ENCODE measurements around the gene TBC1D22A. TPM values are rescaled to one million over a fixed set of nuclear protein-coding genes. Genes with fewer than 3 reads are reported as not detected.

Gene TBC1D22A
- polyA plus RNA-seq, 1 donor (not counting 4 experiments of a cell fraction or from before 2014, with no cell fraction given) = 20.9 TPM

GRCh38 chr22:47171441-47172221 lies 409.2 kb downstream of the TBC1D22A start:
- no peaks in the 10 kb centered on the region for H4K20me1 ChIP-seq (ENCODE audit: control insufficient read depth, extremely low read depth, insufficient read depth, low read length)
- H3K9me1 ChIP-seq (ENCODE audit: control insufficient read depth, extremely low read depth, insufficient read depth, low read length) = no peaks in the 10 kb centered on the region
- no peaks in the 10 kb centered on the region for H3K4me1 ChIP-seq (ENCODE audit: control insufficient read depth, extremely low read depth, insufficient read depth, low read length)
- no peaks in the 10 kb centered on the region for H3K79me2 ChIP-seq (ENCODE audit: control insufficient read depth, insufficient read depth, low read length)
- dilution Hi-C loops (cut with MboI; ENCODE audit: extremely low pct_ligation_motif_present, low sequenced_read_pairs) = no loop called here
- FAIRE-seq (no peak), DNase-seq (ENCODE audit: low read depth, low spot score) (no peak)
- TF ChIP-seq EZH2 (IDR thresholded peaks at IDR 0.05; ENCODE audit: low read length) (no peak), CTCF (optimal IDR thresholded peaks at IDR 0.05 in 1 of 3, IDR thresholded peaks at IDR 0.05 in 1 of 3, conservative IDR thresholded peaks at IDR 0.05 in 1 of 3; ENCODE audit: extremely low read depth in 1 of 3, insufficient read depth in 2 of 3, low read length in 3 of 3) (no peak)
- peaks cover 0 to 5% of the 10 kb centered on the region in 2 experiments for H3K36me3 ChIP-seq (ENCODE audit: control insufficient read depth in 2 of 2, extremely low read depth in 1 of 2, insufficient read depth in 2 of 2, low read length in 2 of 2)
- H3K9me3 ChIP-seq (ENCODE audit: control insufficient read depth, low read depth, low read length) = no peaks in the 10 kb centered on the region
- no peak overlapping the region for H3K4me3 ChIP-seq (ENCODE audit: control insufficient read depth in 2 of 3, extremely low read depth in 1 of 3, insufficient read depth in 2 of 3, low read depth in 1 of 3, low read length in 3 of 3)
- no peak overlapping the region for H3K4me2 ChIP-seq (ENCODE audit: control insufficient read depth, extremely low read depth, insufficient read depth, low read depth, low read length)
- no peak overlapping the region for H2AFZ ChIP-seq (ENCODE audit: control insufficient read depth, low read length)
- no peaks in the 10 kb centered on the region for H3K27me3 ChIP-seq (ENCODE audit: control insufficient read depth, extremely low read depth, insufficient read depth, low read length)
- no peak overlapping the region for H3K9ac ChIP-seq (ENCODE audit: control insufficient read depth, extremely low read depth, insufficient read depth, low read length)
- no peak overlapping the region for H3K27ac ChIP-seq (ENCODE audit: control insufficient read depth, insufficient read depth, low read length)

- Histone ChIP-seq H3K36me3 (ENCODE audit: control insufficient read depth in 2 of 2, extremely low read depth in 1 of 2, insufficient read depth in 2 of 2, low read length in 2 of 2) (peaks cover 0 to 5% of the 10 kb centered on the region in 2 experiments), H3K4me3 (ENCODE audit: control insufficient read depth in 2 of 3, extremely low read depth in 1 of 3, insufficient read depth in 2 of 3, low read depth in 1 of 3, low read length in 3 of 3) (no peak overlapping the region), H3K27me3 (ENCODE audit: control insufficient read depth, extremely low read depth, insufficient read depth, low read length) (no peaks in the 10 kb centered on the region), H3K27ac (ENCODE audit: control insufficient read depth, insufficient read depth, low read length) (no peak overlapping the region), H3K4me1 (ENCODE audit: control insufficient read depth, extremely low read depth, insufficient read depth, low read length) (no peaks in the 10 kb centered on the region), H3K9ac (ENCODE audit: control insufficient read depth, extremely low read depth, insufficient read depth, low read length) (no peak overlapping the region), H3K9me1 (ENCODE audit: control insufficient read depth, extremely low read depth, insufficient read depth, low read length) (no peaks in the 10 kb centered on the region), H2AFZ (ENCODE audit: control insufficient read depth, low read length) (no peak overlapping the region), H3K9me3 (ENCODE audit: control insufficient read depth, low read depth, low read length) (no peaks in the 10 kb centered on the region), H4K20me1 (ENCODE audit: control insufficient read depth, extremely low read depth, insufficient read depth, low read length) (no peaks in the 10 kb centered on the region), H3K4me2 (ENCODE audit: control insufficient read depth, extremely low read depth, insufficient read depth, low read depth, low read length) (no peak overlapping the region), H3K79me2 (ENCODE audit: control insufficient read depth, insufficient read depth, low read length) (no peaks in the 10 kb centered on the region)
- no peak for TF ChIP-seq CTCF (optimal IDR thresholded peaks at IDR 0.05 in 1 of 3, IDR thresholded peaks at IDR 0.05 in 1 of 3, conservative IDR thresholded peaks at IDR 0.05 in 1 of 3; ENCODE audit: extremely low read depth in 1 of 3, insufficient read depth in 2 of 3, low read length in 3 of 3)
- TF ChIP-seq EZH2 (IDR thresholded peaks at IDR 0.05; ENCODE audit: low read length) = no peak
- no peak for FAIRE-seq
- dilution Hi-C loops (cut with MboI; ENCODE audit: extremely low pct_ligation_motif_present, low sequenced_read_pairs) = no loop called here
- DNase-seq (ENCODE audit: low read depth, low spot score) = no peak
Observed at GRCh38 chr22:47172771-47173534, 410.5 kb downstream of the TBC1D22A start.

Measured in keratinocyte (primary cell).